Measurements from ENCODE around the gene FKBP4. TPM values are rescaled to one million over a fixed set of nuclear protein-coding genes. Genes with fewer than 3 reads are reported as not detected.

The FKBP4 gene
- total RNA-seq, 1 donor, result 51.8 TPM

- no peak overlapping the region for H3K4me3 ChIP-seq (ENCODE audit: low read depth, low read length)
- TF ChIP-seq, protein P1, sequence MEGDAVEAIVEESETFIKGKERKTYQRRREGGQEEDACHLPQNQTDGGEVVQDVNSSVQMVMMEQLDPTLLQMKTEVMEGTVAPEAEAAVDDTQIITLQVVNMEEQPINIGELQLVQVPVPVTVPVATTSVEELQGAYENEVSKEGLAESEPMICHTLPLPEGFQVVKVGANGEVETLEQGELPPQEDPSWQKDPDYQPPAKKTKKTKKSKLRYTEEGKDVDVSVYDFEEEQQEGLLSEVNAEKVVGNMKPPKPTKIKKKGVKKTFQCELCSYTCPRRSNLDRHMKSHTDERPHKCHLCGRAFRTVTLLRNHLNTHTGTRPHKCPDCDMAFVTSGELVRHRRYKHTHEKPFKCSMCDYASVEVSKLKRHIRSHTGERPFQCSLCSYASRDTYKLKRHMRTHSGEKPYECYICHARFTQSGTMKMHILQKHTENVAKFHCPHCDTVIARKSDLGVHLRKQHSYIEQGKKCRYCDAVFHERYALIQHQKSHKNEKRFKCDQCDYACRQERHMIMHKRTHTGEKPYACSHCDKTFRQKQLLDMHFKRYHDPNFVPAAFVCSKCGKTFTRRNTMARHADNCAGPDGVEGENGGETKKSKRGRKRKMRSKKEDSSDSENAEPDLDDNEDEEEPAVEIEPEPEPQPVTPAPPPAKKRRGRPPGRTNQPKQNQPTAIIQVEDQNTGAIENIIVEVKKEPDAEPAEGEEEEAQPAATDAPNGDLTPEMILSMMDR (IDR thresholded peaks at IDR 0.05; ENCODE audit: insufficient read depth, low read depth, low read length), result no peak
- DNase-seq (ENCODE audit: low read depth), result no peak
Observed at GRCh38 chr12:2793561-2793960, 1.2 kb upstream of the FKBP4 start.

DNA sequence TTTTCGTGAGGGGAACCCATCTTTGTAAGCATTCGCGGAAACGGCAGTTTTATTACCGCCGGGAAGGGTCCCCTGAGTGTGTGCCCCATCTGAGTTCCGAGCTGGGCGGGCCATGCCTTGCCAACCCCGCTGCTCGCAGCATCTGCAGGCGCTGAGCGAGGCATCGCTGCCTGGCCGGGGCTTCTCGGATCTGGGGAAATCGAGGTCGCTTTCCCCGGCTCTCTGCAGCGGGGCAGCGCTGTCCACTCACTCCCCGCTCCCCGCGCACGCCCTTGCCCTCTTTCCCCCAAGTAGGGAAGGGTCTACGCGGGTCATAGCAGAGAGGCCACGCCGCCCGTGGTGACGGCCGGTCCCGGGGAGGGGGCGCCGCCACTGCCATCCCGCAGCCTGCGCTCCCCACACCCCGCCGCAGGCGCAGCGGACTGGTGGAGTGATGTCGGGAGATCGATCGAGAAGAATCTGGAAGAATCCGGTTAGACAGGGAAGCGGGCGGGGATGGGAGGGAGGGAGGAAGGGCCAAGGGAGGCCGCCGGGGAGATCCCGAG, 507 bp upstream of the FKBP4 start:
- peak overlapping the region; percentile 87 for H3K4me3 ChIP-seq (ENCODE audit: low read depth, low read length)
- no peak for DNase-seq (ENCODE audit: low read depth)
- TF ChIP-seq, protein P1 (IDR thresholded peaks at IDR 0.05; ENCODE audit: insufficient read depth, low read depth, low read length), result no peak

- TF ChIP-seq, protein P1 (IDR thresholded peaks at IDR 0.05; ENCODE audit: insufficient read depth, low read depth, low read length), result no peak
- H3K4me3 ChIP-seq (ENCODE audit: low read depth, low read length), result peak overlapping the region; percentile 87
- peak; percentile 54 for DNase-seq (ENCODE audit: low read depth)
Observed at GRCh38 chr12:2795291-2796186, 769 bp downstream of the FKBP4 start.

GRCh38 chr12:2796187-2796666, 1.5 kb downstream of the FKBP4 start:
- no peak for DNase-seq (ENCODE audit: low read depth)
- peak overlapping the region; percentile 87 for H3K4me3 ChIP-seq (ENCODE audit: low read depth, low read length)
- TF ChIP-seq, protein P1 (IDR thresholded peaks at IDR 0.05; ENCODE audit: insufficient read depth, low read depth, low read length), result peak; percentile 8

DNA sequence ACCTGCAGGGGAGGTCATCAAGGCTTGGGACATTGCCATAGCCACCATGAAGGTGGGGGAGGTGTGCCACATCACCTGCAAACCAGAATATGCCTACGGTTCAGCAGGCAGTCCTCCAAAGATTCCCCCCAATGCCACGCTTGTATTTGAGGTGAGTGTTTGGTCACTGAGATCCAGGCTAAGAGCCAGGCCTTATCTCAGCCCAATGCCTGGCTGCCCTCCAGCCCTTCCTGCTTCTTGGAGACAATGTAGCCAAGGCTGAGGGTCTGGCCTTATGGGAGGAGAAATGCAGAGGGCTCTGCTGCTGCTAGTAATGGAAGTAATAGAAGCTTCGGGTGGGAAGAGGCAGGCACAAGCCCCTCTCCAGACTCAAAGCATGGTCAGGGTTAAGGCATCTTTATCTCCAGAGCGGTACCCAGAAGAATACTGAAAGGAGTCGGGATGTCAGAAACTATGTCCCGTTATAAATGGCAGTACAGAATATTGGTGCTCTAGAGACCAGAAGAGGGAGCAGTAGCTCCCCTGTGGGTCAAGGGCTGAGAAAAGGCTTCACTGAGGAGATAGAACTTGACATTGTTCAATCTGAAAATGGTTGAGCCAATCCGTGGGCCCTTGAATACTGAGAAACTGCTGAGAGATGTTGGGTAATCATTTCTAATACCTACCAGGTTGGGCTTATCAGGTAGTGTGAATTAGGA, 3.1 kb downstream of the FKBP4 start:
- no peak overlapping the region for H3K4me3 ChIP-seq (ENCODE audit: low read depth, low read length)
- peak; percentile 34 for DNase-seq (ENCODE audit: low read depth)
- TF ChIP-seq, protein P1 (IDR thresholded peaks at IDR 0.05; ENCODE audit: insufficient read depth, low read depth, low read length), result peak; percentile 43

DNA sequence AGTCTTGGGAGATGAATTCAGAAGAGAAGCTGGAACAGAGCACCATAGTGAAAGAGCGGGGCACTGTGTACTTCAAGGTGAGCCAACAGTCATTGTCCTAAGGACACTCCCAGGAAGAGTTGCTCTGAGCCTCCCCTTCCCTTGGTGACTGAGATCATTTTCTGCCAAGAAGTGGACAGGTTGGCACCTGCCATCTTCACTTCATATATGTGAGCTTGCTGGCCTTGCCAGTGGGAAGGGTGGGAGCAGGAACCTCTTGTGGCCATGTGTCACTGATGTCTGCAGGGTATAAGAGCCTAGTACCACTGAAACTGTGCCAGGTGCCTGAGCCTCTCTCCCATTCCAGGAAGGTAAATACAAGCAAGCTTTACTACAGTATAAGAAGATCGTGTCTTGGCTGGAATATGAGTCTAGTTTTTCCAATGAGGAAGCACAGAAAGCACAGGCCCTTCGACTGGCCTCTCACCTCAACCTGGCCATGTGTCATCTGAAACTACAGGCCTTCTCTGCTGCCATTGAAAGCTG, 5.3 kb downstream of the FKBP4 start:
- H3K4me3 ChIP-seq (ENCODE audit: low read depth, low read length), result no peak overlapping the region
- DNase-seq (ENCODE audit: low read depth), result no peak
- TF ChIP-seq, protein P1 (IDR thresholded peaks at IDR 0.05; ENCODE audit: insufficient read depth, low read depth, low read length), result no peak

All from fibroblast of villous mesenchyme (primary cell).